Breast epithelium (tissue), 3 donors: ENCODE data around the gene POSTN.

Source experiments
- CTCF ChIP-seq, 3 donors: fragments of 450-650 bp; IDR thresholded peaks; one replicate each; pipeline ENCODE4 v1.5.1; 2016 to 2017; ENCODE audit warnings: antibody characterized with exemption in 3 of 3, mild to moderate bottlenecking in 3 of 3, moderate library complexity in 3 of 3
- POLR2A ChIP-seq: fragments of 450-650 bp; IDR thresholded peaks from one replicate; pipeline ENCODE4 v1.6.1; 2016; ENCODE audit warnings: antibody characterized with exemption, mild to moderate bottlenecking, moderate library complexity
- POLR2AphosphoS5 ChIP-seq, 3 donors: sonication (generic); formaldehyde crosslinking; IDR thresholded peaks; one replicate each; pipeline ENCODE4 v1.6.1; 2017; ENCODE audit warnings: antibody characterized with exemption in 3 of 3

GRCh38 chr13:37601648-37602440, 3.3 kb upstream of the POSTN start:
- TF ChIP-seq CTCF (IDR thresholded peaks at IDR 0.05) (no peak), POLR2A (no peak), POLR2AphosphoS5 (IDR thresholded peaks at IDR 0.05) (no peak)
